Stimulated activated naive B cell treated with anti-CD40 and anti-IgM and Interleukin-4, amounts not matched to agents 10 μg/mL and 1 μg/mL and 100 μg/mL, for 72 hours (primary cell): ENCODE measurements around the gene RUNX1.

Experiments used
- ATAC-seq, 2 donors: fragments of 150-1000 bp; cut with Tn5 transposase; replicated peaks; 2 replicates each; pipeline ENCODE4 v1.10.0; 2021; ENCODE audit warnings: moderate library complexity in 1 of 2
- DNase-seq: peaks from one replicate; pipeline ENCODE4 v3.0.0; 2021
- H3K27ac Mint-ChIP-seq: one replicate; pipeline ENCODE4 v1.8.0; 2022; ENCODE audit warnings: mild to moderate bottlenecking, mixed read lengths
- H3K27me3 Mint-ChIP-seq, 2 donors: one replicate each; pipeline ENCODE4 v1.8.0; 2022; ENCODE audit warnings: mixed read lengths in 2 of 2
- H3K36me3 Mint-ChIP-seq, 2 donors: one replicate each; pipeline ENCODE4 v1.8.0; 2022; ENCODE audit warnings: mixed read lengths in 2 of 2, mild to moderate bottlenecking in 1 of 2
- H3K4me1 Mint-ChIP-seq, 2 donors: one replicate each; pipeline ENCODE4 v1.8.0; 2022; ENCODE audit warnings: mixed read lengths in 2 of 2, mild to moderate bottlenecking in 1 of 2
- H3K4me3 Mint-ChIP-seq, 2 donors: one replicate each; pipeline ENCODE4 v1.8.0; 2022; ENCODE audit warnings: mild to moderate bottlenecking in 2 of 2, mixed read lengths in 2 of 2, moderate library complexity in 1 of 2
- H3K9me3 Mint-ChIP-seq, 2 donors: one replicate each; pipeline ENCODE4 v1.8.0; 2022; ENCODE audit warnings: mixed read lengths in 2 of 2, mild to moderate bottlenecking in 1 of 2

Gene RUNX1

GRCh38 chr21:34779860-34780259 is 269.2 kb downstream of the RUNX1 start:
- no peak overlapping the region for H3K4me3 Mint-ChIP-seq
- ATAC-seq = no peak
- peaks cover 10 to 14% of the 10 kb centered on the region in 2 donors for H3K27me3 Mint-ChIP-seq
- peaks cover 0 to 3% of the 10 kb centered on the region in 2 donors for H3K9me3 Mint-ChIP-seq
- DNase-seq = no peak
- no peaks in the 10 kb centered on the region for H3K4me1 Mint-ChIP-seq
- peaks cover 4% of the 10 kb centered on the region in 2 donors for H3K36me3 Mint-ChIP-seq
- no peak overlapping the region for H3K27ac Mint-ChIP-seq

DNA sequence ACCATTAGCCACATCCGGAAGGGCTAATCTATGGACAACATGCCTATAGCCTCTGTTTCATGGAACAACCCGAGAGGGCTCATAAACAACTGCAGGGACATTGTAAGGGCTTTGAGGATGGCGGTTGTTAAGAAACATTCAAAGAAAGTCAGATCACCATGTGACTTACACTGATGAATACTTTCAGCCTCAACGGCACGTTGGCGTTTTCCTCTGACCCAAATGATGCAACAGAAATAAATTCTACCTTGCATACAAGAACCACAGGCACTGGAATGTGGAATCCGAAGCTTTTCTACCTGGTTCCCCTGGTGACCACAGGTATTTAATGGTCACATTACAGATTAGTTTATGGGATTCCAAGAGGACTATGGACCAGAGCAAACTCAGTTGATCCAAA is 273.3 kb downstream of the RUNX1 start:
- H3K27me3 Mint-ChIP-seq = peaks cover 10 to 15% of the 10 kb centered on the region in 2 donors
- ATAC-seq (no peak), DNase-seq (no peak)
- no peaks in the 10 kb centered on the region for H3K4me1 Mint-ChIP-seq
- H3K36me3 Mint-ChIP-seq = peaks cover 0 to 3% of the 10 kb centered on the region in 2 donors
- no peak overlapping the region for H3K4me3 Mint-ChIP-seq
- H3K27ac Mint-ChIP-seq = no peak overlapping the region
- H3K9me3 Mint-ChIP-seq = peaks cover 0 to 3% of the 10 kb centered on the region in 2 donors

- peaks cover 10 to 15% of the 10 kb centered on the region in 2 donors for H3K27me3 Mint-ChIP-seq
- DNase-seq (no peak), ATAC-seq (no peak)
- no peak overlapping the region for H3K4me3 Mint-ChIP-seq
- H3K27ac Mint-ChIP-seq = no peak overlapping the region
- H3K9me3 Mint-ChIP-seq = no peaks in the 10 kb centered on the region
- no peaks in the 10 kb centered on the region for H3K4me1 Mint-ChIP-seq
- H3K36me3 Mint-ChIP-seq = no peaks in the 10 kb centered on the region
These were observed 274.4 kb downstream of the RUNX1 start for GRCh38 chr21:34774750-34775149.

DNA sequence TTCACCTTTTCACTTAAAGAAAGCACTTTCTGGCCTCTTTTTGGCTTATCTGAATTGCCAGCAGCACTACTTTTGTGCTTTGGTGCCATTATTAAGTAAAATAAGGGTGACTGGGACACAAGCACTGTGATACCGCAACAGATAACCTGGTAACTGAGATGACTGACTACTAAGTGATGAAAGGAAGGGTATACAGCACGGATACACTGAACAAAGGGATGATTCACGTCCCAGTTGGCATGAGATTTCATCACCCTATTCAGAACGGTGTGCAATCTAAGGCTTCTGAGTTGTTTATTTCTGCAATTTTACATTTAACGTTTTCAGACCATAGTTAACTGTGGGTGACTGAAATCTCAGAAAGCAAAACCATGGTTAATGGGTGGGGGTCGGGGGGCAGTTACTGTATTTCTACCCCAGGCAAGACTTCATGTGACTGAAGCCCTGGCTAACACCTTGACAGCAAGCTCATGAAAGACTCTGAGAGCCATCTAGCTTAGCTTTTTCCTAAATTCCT is 277.5 kb downstream of the RUNX1 start:
- H3K27me3 Mint-ChIP-seq = peaks cover 4 to 12% of the 10 kb centered on the region in 2 donors
- H3K4me1 Mint-ChIP-seq = no peaks in the 10 kb centered on the region
- DNase-seq (no peak), ATAC-seq (no peak)
- H3K9me3 Mint-ChIP-seq = no peaks in the 10 kb centered on the region
- no peak overlapping the region for H3K27ac Mint-ChIP-seq
- H3K4me3 Mint-ChIP-seq = no peak overlapping the region
- H3K36me3 Mint-ChIP-seq = no peaks in the 10 kb centered on the region

GRCh38 chr21:34770576-34770975 is 278.5 kb downstream of the RUNX1 start:
- ATAC-seq (no peak), DNase-seq (no peak)
- H3K27me3 Mint-ChIP-seq = peaks cover 4 to 7% of the 10 kb centered on the region in 2 donors
- H3K4me3 Mint-ChIP-seq = no peak overlapping the region
- H3K9me3 Mint-ChIP-seq = no peaks in the 10 kb centered on the region
- H3K27ac Mint-ChIP-seq = no peak overlapping the region
- H3K4me1 Mint-ChIP-seq = no peaks in the 10 kb centered on the region
- no peaks in the 10 kb centered on the region for H3K36me3 Mint-ChIP-seq

DNA sequence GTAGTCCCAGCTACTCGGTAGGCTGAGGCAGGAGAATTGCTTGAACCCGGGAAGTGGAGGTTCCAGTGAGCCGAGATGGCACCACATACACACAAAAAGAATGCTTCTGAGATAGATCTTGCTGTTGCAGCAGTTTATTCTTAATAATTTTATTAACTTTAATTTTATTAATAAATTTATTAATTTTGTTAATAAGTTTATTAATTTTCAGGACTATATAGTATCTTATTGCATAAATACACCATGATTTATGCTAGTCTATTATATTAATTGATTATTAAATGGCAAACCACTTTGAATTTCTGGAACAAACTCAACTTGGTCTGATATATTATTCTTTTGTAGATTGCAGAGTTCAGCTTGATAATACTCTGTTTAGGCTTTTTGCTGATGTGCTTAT is 280.8 kb downstream of the RUNX1 start:
- Mint-ChIP-seq H3K9me3 (peaks cover 0 to 2% of the 10 kb centered on the region in 2 donors), H3K27me3 (peaks cover 1 to 7% of the 10 kb centered on the region in 2 donors), H3K36me3 (no peaks in the 10 kb centered on the region), H3K27ac (no peak overlapping the region), H3K4me3 (no peak overlapping the region), H3K4me1 (no peaks in the 10 kb centered on the region)
- no peak for DNase-seq
- no peak for ATAC-seq

- H3K36me3 Mint-ChIP-seq = no peaks in the 10 kb centered on the region
- no peak overlapping the region for H3K27ac Mint-ChIP-seq
- H3K4me3 Mint-ChIP-seq = no peak overlapping the region
- peaks cover 0 to 7% of the 10 kb centered on the region in 2 donors for H3K27me3 Mint-ChIP-seq
- peaks cover 0 to 2% of the 10 kb centered on the region in 2 donors for H3K9me3 Mint-ChIP-seq
- ATAC-seq (no peak), DNase-seq (no peak)
- no peaks in the 10 kb centered on the region for H3K4me1 Mint-ChIP-seq
These were observed 282.2 kb downstream of the RUNX1 start for GRCh38 chr21:34766862-34767261.

- ATAC-seq = no peak
- peaks cover 0 to 2% of the 10 kb centered on the region in 2 donors for H3K9me3 Mint-ChIP-seq
- no peaks in the 10 kb centered on the region for H3K4me1 Mint-ChIP-seq
- H3K27ac Mint-ChIP-seq = no peak overlapping the region
- no peak overlapping the region for H3K4me3 Mint-ChIP-seq
- no peak for DNase-seq
- no peaks in the 10 kb centered on the region for H3K36me3 Mint-ChIP-seq
- peaks cover 0 to 7% of the 10 kb centered on the region in 2 donors for H3K27me3 Mint-ChIP-seq
These were observed 283.5 kb downstream of the RUNX1 start for GRCh38 chr21:34765619-34766018.

DNA sequence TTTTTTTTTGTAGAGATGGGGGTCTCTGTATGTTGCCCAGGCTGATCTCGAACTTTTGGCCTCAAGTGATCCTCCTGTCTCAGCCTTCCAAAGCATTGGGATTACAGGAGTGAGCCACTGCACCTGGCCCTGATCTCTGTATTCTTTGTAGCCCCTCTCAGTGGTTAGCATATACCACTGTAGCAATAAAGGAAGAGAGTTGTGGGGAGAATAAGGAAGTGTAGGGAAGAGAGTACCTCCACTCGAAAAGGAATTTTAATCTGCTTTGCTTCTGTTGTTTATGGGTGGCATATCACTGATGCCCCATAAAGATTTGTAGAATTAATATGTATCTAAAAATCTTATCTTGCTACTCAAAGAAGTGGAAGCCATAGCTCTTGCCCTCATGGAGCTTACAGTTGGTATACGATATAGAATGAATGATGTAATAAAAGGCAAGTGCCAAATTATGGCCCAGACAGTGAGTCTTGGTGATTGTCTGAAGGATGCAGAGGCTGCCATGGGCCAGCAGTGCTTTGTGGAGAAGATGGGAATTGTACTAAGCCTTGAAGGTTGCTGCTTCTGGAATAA is 284.3 kb downstream of the RUNX1 start:
- H3K27me3 Mint-ChIP-seq = peaks cover 0 to 7% of the 10 kb centered on the region in 2 donors
- H3K9me3 Mint-ChIP-seq = peaks cover 0 to 2% of the 10 kb centered on the region in 2 donors
- DNase-seq = no peak
- no peak overlapping the region for H3K27ac Mint-ChIP-seq
- no peak overlapping the region for H3K4me3 Mint-ChIP-seq
- no peak for ATAC-seq
- H3K4me1 Mint-ChIP-seq = no peaks in the 10 kb centered on the region
- H3K36me3 Mint-ChIP-seq = no peaks in the 10 kb centered on the region

GRCh38 chr21:34762786-34763185 is 286.3 kb downstream of the RUNX1 start:
- no peaks in the 10 kb centered on the region for H3K36me3 Mint-ChIP-seq
- H3K4me3 Mint-ChIP-seq = no peak overlapping the region
- H3K27me3 Mint-ChIP-seq = no peaks in the 10 kb centered on the region
- peaks cover 0 to 2% of the 10 kb centered on the region in 2 donors for H3K9me3 Mint-ChIP-seq
- no peak overlapping the region for H3K27ac Mint-ChIP-seq
- H3K4me1 Mint-ChIP-seq = no peaks in the 10 kb centered on the region
- ATAC-seq (no peak), DNase-seq (no peak)

GRCh38 chr21:34761758-34762330 is 287.3 kb downstream of the RUNX1 start:
- Mint-ChIP-seq H3K27me3 (no peaks in the 10 kb centered on the region), H3K36me3 (no peaks in the 10 kb centered on the region), H3K4me1 (no peaks in the 10 kb centered on the region), H3K9me3 (peaks cover 0 to 2% of the 10 kb centered on the region in 2 donors), H3K4me3 (no peak overlapping the region), H3K27ac (no peak overlapping the region)
- no peak for ATAC-seq
- DNase-seq = no peak

GRCh38 chr21:34754690-34755647 is 294.1 kb downstream of the RUNX1 start:
- Mint-ChIP-seq H3K27me3 (peaks cover 33 to 37% of the 10 kb centered on the region in 2 donors), H3K27ac (no peak overlapping the region), H3K9me3 (peaks cover 0 to 3% of the 10 kb centered on the region in 2 donors), H3K36me3 (no peaks in the 10 kb centered on the region), H3K4me3 (no peak overlapping the region), H3K4me1 (no peaks in the 10 kb centered on the region)
- ATAC-seq (no peak), DNase-seq (no peak)

DNA sequence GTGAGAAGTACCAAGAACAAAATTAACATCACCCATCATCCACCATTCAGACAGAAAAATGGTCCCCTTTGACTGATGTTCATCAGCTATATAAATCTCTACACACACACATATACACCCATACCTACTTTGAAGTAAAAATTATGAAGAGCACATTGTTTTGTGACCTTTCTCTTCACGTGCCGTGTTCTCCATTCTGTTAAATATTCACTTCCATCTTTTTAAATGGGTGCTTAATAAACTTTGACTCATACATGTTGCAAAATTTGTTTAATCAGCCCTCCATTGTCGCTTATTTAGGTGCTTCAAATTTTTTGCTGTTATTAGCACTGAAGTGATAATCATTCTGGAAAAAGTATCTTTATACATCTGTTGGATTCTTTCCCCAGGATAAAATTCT is 300.2 kb downstream of the RUNX1 start:
- H3K27ac Mint-ChIP-seq = no peak overlapping the region
- peaks cover 3 to 9% of the 10 kb centered on the region in 2 donors for H3K4me1 Mint-ChIP-seq
- DNase-seq (no peak), ATAC-seq (no peak)
- peaks cover 34 to 36% of the 10 kb centered on the region in 2 donors for H3K27me3 Mint-ChIP-seq
- peaks cover 0 to 3% of the 10 kb centered on the region in 2 donors for H3K9me3 Mint-ChIP-seq
- H3K4me3 Mint-ChIP-seq = no peak overlapping the region
- no peaks in the 10 kb centered on the region for H3K36me3 Mint-ChIP-seq

- DNase-seq = peak; percentile 64
- H3K27ac Mint-ChIP-seq = no peak overlapping the region
- H3K4me1 Mint-ChIP-seq = peaks cover 3 to 9% of the 10 kb centered on the region in 2 donors
- peaks cover 24 to 36% of the 10 kb centered on the region in 2 donors for H3K27me3 Mint-ChIP-seq
- peak; percentile 97 to 98 for ATAC-seq
- no peaks in the 10 kb centered on the region for H3K36me3 Mint-ChIP-seq
- H3K9me3 Mint-ChIP-seq = no peaks in the 10 kb centered on the region
- H3K4me3 Mint-ChIP-seq = peak overlapping the region; percentile 68 to 76
These were observed 303.4 kb downstream of the RUNX1 start for GRCh38 chr21:34745557-34746255.
